ENCODE results near the gene WDR1.

WDR1 gene

GRCh38 chr4:10066670-10067651, 49.6 kb downstream of the WDR1 start:
- no peak for TF ChIP-seq CTCF (IDR thresholded peaks at IDR 0.05; ENCODE audit: low read depth, low read length)
- no peak for DNase-seq (ENCODE audit: low read depth in 2 of 2)
- no peak overlapping the region for H3K4me3 ChIP-seq (replicated peaks in 1 of 2; ENCODE audit: low read depth in 2 of 2, low read length in 2 of 2)

GRCh38 chr4:10066206-10066605, 50.4 kb downstream of the WDR1 start:
- H3K4me3 ChIP-seq (replicated peaks in 1 of 2; ENCODE audit: low read depth in 2 of 2, low read length in 2 of 2), result no peak overlapping the region
- DNase-seq (ENCODE audit: low read depth in 2 of 2), result no peak
- no peak for TF ChIP-seq CTCF (IDR thresholded peaks at IDR 0.05; ENCODE audit: low read depth, low read length)

- DNase-seq (ENCODE audit: low read depth in 2 of 2), result peak; percentile 88 to 96
- H3K4me3 ChIP-seq (replicated peaks in 1 of 2; ENCODE audit: low read depth in 2 of 2, low read length in 2 of 2), result no peak overlapping the region
Observed at GRCh38 chr4:10063544-10064300, 52.9 kb downstream of the WDR1 start.

GRCh38 chr4:10061650-10062415, 54.8 kb downstream of the WDR1 start:
- no peak for TF ChIP-seq CTCF (IDR thresholded peaks at IDR 0.05; ENCODE audit: low read depth, low read length)
- DNase-seq (ENCODE audit: low read depth in 2 of 2), result peak in 1 of 2 donors; percentile 65

More at GRCh38 chr4:10063544-10064300, 52.9 kb downstream of the WDR1 start:
- peak; percentile 92 for TF ChIP-seq CTCF (IDR thresholded peaks at IDR 0.05; ENCODE audit: low read depth, low read length)

GRCh38 chr4:10058371-10058770, 58.2 kb downstream of the WDR1 start:
- no peak for DNase-seq (ENCODE audit: low read depth in 2 of 2)
- no peak for TF ChIP-seq CTCF (IDR thresholded peaks at IDR 0.05; ENCODE audit: low read depth, low read length)
- H3K4me3 ChIP-seq (replicated peaks in 1 of 2; ENCODE audit: low read depth in 2 of 2, low read length in 2 of 2), result no peak overlapping the region

More at GRCh38 chr4:10061650-10062415, 54.8 kb downstream of the WDR1 start:
- H3K4me3 ChIP-seq (replicated peaks in 1 of 2; ENCODE audit: low read depth in 2 of 2, low read length in 2 of 2), result no peak overlapping the region

- TF ChIP-seq CTCF (IDR thresholded peaks at IDR 0.05; ENCODE audit: low read depth, low read length), result no peak
Observed at GRCh38 chr4:10057023-10057395, 59.6 kb downstream of the WDR1 start.

More at GRCh38 chr4:10057023-10057395, 59.6 kb downstream of the WDR1 start:
- no peak for DNase-seq (ENCODE audit: low read depth in 2 of 2)
- no peak overlapping the region for H3K4me3 ChIP-seq (replicated peaks in 1 of 2; ENCODE audit: low read depth in 2 of 2, low read length in 2 of 2)
